ENCODE data around the gene MAPKAP1. TPM values are rescaled to one million over a fixed set of nuclear protein-coding genes. Genes with fewer than 3 reads are reported as not detected.
"Not testable (repeated sequence)": the region's sequence is repeated elsewhere in the genome, so short reads cannot be mapped to it uniquely, and the experiment has no call there.

Gene MAPKAP1
- total RNA-seq, 2 donors from 2014 or later = 75.3 to 91.6 TPM

- H3K27me3 Mint-ChIP-seq (ENCODE audit: insufficient read depth) = no peaks in the 10 kb centered on the region
- no peak overlapping the region for H3K4me3 ChIP-seq (ENCODE audit: low read length)
- no peaks in the 10 kb centered on the region for H3K4me1 ChIP-seq (ENCODE audit: control insufficient read depth, insufficient read depth, low read length)
- no peak for TF ChIP-seq CTCF (conservative IDR thresholded peaks at IDR 0.05)
- no peak overlapping the region for H3K4me3 Mint-ChIP-seq
- H3K9me3 Mint-ChIP-seq = peaks cover 40% of the 10 kb centered on the region
- peaks cover 47% of the 10 kb centered on the region for H3K36me3 Mint-ChIP-seq (ENCODE audit: low read depth)
- no peak overlapping the region for H3K27ac Mint-ChIP-seq
- WGBS, 2 experiments (ENCODE audit: insufficient coverage in 1 of 2, insufficient read length in 1 of 2) = 98 to 100% methylated on average over 1 to 4 of the region's 4 CpGs
- no peak overlapping the region for H3K9ac ChIP-seq (ENCODE audit: extremely low read depth, low read length, poor library complexity, severe bottlenecking)
- H3K27me3 ChIP-seq (ENCODE audit: control insufficient read depth, insufficient read depth, low read length, poor library complexity, severe bottlenecking) = no peaks in the 10 kb centered on the region
- peaks cover under 1% of the 10 kb centered on the region for H3K4me1 Mint-ChIP-seq
- H3K27ac ChIP-seq (ENCODE audit: low read depth, low read length) = no peak overlapping the region
- peaks cover 26% of the 10 kb centered on the region for H3K9me3 ChIP-seq (ENCODE audit: control insufficient read depth, low read length)
- DNase-seq = no peak
- H3K36me3 ChIP-seq (ENCODE audit: control insufficient read depth, insufficient read depth, low read length) = peaks cover 16% of the 10 kb centered on the region
Measured at GRCh38 chr9:125580701-125581286, 126.2 kb downstream of the MAPKAP1 start.

DNA sequence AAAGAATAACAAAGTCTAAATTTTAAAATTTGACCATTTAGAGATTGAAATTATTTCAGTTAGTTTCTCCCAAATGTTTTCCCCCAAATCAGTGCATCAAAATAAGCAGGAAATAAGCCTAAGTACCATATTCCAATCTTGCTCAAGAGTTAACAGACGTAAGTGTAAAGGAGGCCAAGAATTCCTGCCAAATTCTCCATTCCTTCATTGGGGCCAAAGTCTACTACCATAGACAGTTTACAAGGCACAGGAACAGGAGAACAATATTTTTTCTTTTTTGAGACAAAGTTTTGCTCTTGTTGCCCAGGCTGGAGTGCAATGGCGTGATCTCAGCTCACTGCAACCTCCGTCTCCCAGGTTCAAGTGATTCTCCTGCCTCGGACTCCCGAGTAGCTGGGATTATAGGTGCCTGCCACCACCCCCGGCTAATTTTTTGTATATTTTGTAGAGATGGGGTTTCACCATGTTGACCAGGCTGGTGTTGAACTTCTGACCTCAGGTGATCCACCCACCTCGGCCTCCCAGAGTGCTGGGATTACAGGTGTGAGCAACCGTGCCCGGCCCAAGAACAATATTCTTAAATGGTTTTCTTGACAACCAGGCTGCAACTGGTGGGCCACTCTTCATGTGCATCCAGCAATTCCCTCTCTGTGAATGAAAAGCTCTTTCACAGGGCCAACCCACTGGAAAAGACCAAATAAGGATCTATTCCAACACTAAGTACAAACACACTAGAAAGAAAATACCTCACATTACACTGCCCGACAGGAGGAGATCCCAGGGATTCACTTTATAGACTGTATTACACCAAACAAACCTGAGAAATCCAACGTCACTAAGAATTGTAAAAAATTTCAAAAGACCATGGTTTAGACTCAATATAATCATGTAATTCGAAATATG is 127.7 kb downstream of the MAPKAP1 start:
- H3K27ac ChIP-seq (ENCODE audit: low read depth, low read length) = no peak overlapping the region
- DNase-seq = no peak
- no peaks in the 10 kb centered on the region for H3K4me1 ChIP-seq (ENCODE audit: control insufficient read depth, insufficient read depth, low read length)
- 90 to 97% methylated on average over 5 to 12 of the region's 12 CpGs for WGBS, 2 experiments (ENCODE audit: insufficient coverage in 1 of 2, insufficient read length in 1 of 2)
- H3K9ac ChIP-seq (ENCODE audit: extremely low read depth, low read length, poor library complexity, severe bottlenecking) = no peak overlapping the region
- Mint-ChIP-seq H3K27me3 (ENCODE audit: insufficient read depth) (no peaks in the 10 kb centered on the region), H3K9me3 (peaks cover 55% of the 10 kb centered on the region), H3K27ac (no peak overlapping the region), H3K36me3 (ENCODE audit: low read depth) (peaks cover 57% of the 10 kb centered on the region), H3K4me1 (no peaks in the 10 kb centered on the region), H3K4me3 (no peak overlapping the region)
- H3K9me3 ChIP-seq (ENCODE audit: control insufficient read depth, low read length) = peaks cover 41% of the 10 kb centered on the region
- no peaks in the 10 kb centered on the region for H3K27me3 ChIP-seq (ENCODE audit: control insufficient read depth, insufficient read depth, low read length, poor library complexity, severe bottlenecking)
- no peak overlapping the region for H3K4me3 ChIP-seq (ENCODE audit: low read length)
- no peak for TF ChIP-seq CTCF (conservative IDR thresholded peaks at IDR 0.05)
- H3K36me3 ChIP-seq (ENCODE audit: control insufficient read depth, insufficient read depth, low read length) = peaks cover 27% of the 10 kb centered on the region

DNA sequence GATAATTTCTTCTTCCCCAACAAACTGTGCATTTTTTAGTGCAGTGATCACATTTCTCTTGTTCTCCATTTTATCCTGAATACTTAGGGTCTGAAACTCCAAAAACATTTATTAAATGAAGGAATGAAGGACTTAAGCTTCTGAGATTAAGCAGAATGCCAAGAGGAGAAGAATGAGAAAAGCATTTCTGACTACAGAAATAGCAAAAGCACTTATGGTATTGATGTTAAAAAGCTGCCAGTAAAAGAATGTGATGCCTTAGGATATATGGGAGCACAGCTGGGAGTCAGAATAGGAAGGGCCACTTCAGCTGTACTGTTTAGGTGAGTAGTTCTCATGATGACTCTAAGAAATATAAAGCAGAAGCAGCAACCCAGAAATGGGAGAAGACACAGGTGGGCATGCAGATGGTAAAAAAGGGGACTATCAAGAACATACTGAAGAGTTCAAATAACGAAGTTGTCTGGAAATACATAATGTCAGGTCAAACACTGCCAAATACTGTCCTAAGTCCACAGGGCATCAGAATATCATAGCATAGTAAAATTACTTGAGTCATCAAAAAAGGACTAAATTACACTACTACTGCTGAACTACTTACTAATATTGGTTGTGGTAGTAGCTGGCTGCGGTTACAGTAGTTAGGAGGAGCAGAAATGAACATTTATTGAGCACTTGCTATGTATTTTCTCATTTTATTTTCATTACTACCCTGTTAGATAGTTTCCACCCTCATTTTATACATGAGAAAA is 132.7 kb downstream of the MAPKAP1 start:
- Histone ChIP-seq H3K36me3 (ENCODE audit: control insufficient read depth, insufficient read depth, low read length) (peaks cover 28% of the 10 kb centered on the region), H3K9me3 (ENCODE audit: control insufficient read depth, low read length) (peaks cover 81% of the 10 kb centered on the region), H3K9ac (ENCODE audit: extremely low read depth, low read length, poor library complexity, severe bottlenecking) (no peak overlapping the region), H3K4me1 (ENCODE audit: control insufficient read depth, insufficient read depth, low read length) (no peaks in the 10 kb centered on the region), H3K4me3 (ENCODE audit: low read length) (no peak overlapping the region), H3K27me3 (ENCODE audit: control insufficient read depth, insufficient read depth, low read length, poor library complexity, severe bottlenecking) (no peaks in the 10 kb centered on the region), H3K27ac (ENCODE audit: low read depth, low read length) (no peak overlapping the region)
- Mint-ChIP-seq H3K27me3 (ENCODE audit: insufficient read depth) (no peaks in the 10 kb centered on the region), H3K4me3 (no peak overlapping the region), H3K27ac (no peak overlapping the region), H3K4me1 (no peaks in the 10 kb centered on the region), H3K9me3 (peaks cover 82% of the 10 kb centered on the region), H3K36me3 (ENCODE audit: low read depth) (peaks cover 63% of the 10 kb centered on the region)
- WGBS, 2 experiments (ENCODE audit: insufficient coverage in 1 of 2, insufficient read length in 1 of 2) = 90 to 100% methylated on average over 1 of the region's 2 CpGs
- DNase-seq = no peak
- TF ChIP-seq CTCF (conservative IDR thresholded peaks at IDR 0.05) = no peak

- H3K27ac Mint-ChIP-seq; H3K9ac ChIP-seq (ENCODE audit: extremely low read depth, low read length, poor library complexity, severe bottlenecking); H3K4me3 ChIP-seq (ENCODE audit: low read length); H3K4me3 Mint-ChIP-seq; H3K27me3 ChIP-seq (ENCODE audit: control insufficient read depth, insufficient read depth, low read length, poor library complexity, severe bottlenecking); H3K27ac ChIP-seq (ENCODE audit: low read depth, low read length); H3K27me3 Mint-ChIP-seq (ENCODE audit: insufficient read depth); H3K4me1 Mint-ChIP-seq; H3K4me1 ChIP-seq (ENCODE audit: control insufficient read depth, insufficient read depth, low read length); DNase-seq: not testable (repeated sequence)
- WGBS, 2 experiments (ENCODE audit: insufficient coverage in 1 of 2, insufficient read length in 1 of 2) = 100% methylated on average over 1 of the region's 1 CpG; no CpG with 5 or more reads in 1 of the 2 experiments
- Histone ChIP-seq H3K36me3 (ENCODE audit: control insufficient read depth, insufficient read depth, low read length) (peaks cover 28% of the 10 kb centered on the region), H3K9me3 (ENCODE audit: control insufficient read depth, low read length) (peaks cover 76% of the 10 kb centered on the region)
- Mint-ChIP-seq H3K9me3 (peaks cover 72% of the 10 kb centered on the region), H3K36me3 (ENCODE audit: low read depth) (peaks cover 65% of the 10 kb centered on the region)
Measured at GRCh38 chr9:125572461-125572860, 134.5 kb downstream of the MAPKAP1 start.
